Measurements from ENCODE around the gene CD2BP2. TPM values are rescaled to one million over a fixed set of nuclear protein-coding genes. Genes with fewer than 3 reads are reported as not detected.
A peak's percentile ranks its signal among the peaks of the same experiment; 100 is the strongest.

CD2BP2 gene
- total and polyA plus RNA-seq, 2 of the 13 experiments (the other 11 are each of a cell fraction or from before 2014, with no cell fraction given) = 24.9 to 54.6 TPM

GRCh38 chr16:30335598-30336474 lies 19.3 kb downstream of the CD2BP2 start (continued):
- TF ChIP-seq ZNF747 (CRISPR knock-in tag; IDR thresholded peaks at IDR 0.05; ENCODE audit: borderline replicate concordance) = peak; percentile 80; the same call in 1 of the 2 replicates
- TF ChIP-seq, protein P1, sequence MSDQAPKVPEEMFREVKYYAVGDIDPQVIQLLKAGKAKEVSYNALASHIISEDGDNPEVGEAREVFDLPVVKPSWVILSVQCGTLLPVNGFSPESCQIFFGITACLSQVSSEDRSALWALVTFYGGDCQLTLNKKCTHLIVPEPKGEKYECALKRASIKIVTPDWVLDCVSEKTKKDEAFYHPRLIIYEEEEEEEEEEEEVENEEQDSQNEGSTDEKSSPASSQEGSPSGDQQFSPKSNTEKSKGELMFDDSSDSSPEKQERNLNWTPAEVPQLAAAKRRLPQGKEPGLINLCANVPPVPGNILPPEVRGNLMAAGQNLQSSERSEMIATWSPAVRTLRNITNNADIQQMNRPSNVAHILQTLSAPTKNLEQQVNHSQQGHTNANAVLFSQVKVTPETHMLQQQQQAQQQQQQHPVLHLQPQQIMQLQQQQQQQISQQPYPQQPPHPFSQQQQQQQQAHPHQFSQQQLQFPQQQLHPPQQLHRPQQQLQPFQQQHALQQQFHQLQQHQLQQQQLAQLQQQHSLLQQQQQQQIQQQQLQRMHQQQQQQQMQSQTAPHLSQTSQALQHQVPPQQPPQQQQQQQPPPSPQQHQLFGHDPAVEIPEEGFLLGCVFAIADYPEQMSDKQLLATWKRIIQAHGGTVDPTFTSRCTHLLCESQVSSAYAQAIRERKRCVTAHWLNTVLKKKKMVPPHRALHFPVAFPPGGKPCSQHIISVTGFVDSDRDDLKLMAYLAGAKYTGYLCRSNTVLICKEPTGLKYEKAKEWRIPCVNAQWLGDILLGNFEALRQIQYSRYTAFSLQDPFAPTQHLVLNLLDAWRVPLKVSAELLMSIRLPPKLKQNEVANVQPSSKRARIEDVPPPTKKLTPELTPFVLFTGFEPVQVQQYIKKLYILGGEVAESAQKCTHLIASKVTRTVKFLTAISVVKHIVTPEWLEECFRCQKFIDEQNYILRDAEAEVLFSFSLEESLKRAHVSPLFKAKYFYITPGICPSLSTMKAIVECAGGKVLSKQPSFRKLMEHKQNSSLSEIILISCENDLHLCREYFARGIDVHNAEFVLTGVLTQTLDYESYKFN (CRISPR knock-in tag; conservative IDR thresholded peaks at IDR 0.05) = peak; percentile 95
- TF ChIP-seq PHF8 (CRISPR knock-in tag; IDR thresholded peaks at IDR 0.05) = peak; percentile 66; the same call in 1 of the 2 replicates
- TF ChIP-seq ZFP41 (CRISPR knock-in tag; IDR thresholded peaks at IDR 0.05; ENCODE audit: borderline replicate concordance) = no peak
- no peak for TF ChIP-seq ZNF20 (CRISPR knock-in tag; IDR thresholded peaks at IDR 0.05)
- TF ChIP-seq STAT5B (CRISPR knock-in tag; IDR thresholded peaks at IDR 0.05) = no peak
- TF ChIP-seq, protein P2, sequence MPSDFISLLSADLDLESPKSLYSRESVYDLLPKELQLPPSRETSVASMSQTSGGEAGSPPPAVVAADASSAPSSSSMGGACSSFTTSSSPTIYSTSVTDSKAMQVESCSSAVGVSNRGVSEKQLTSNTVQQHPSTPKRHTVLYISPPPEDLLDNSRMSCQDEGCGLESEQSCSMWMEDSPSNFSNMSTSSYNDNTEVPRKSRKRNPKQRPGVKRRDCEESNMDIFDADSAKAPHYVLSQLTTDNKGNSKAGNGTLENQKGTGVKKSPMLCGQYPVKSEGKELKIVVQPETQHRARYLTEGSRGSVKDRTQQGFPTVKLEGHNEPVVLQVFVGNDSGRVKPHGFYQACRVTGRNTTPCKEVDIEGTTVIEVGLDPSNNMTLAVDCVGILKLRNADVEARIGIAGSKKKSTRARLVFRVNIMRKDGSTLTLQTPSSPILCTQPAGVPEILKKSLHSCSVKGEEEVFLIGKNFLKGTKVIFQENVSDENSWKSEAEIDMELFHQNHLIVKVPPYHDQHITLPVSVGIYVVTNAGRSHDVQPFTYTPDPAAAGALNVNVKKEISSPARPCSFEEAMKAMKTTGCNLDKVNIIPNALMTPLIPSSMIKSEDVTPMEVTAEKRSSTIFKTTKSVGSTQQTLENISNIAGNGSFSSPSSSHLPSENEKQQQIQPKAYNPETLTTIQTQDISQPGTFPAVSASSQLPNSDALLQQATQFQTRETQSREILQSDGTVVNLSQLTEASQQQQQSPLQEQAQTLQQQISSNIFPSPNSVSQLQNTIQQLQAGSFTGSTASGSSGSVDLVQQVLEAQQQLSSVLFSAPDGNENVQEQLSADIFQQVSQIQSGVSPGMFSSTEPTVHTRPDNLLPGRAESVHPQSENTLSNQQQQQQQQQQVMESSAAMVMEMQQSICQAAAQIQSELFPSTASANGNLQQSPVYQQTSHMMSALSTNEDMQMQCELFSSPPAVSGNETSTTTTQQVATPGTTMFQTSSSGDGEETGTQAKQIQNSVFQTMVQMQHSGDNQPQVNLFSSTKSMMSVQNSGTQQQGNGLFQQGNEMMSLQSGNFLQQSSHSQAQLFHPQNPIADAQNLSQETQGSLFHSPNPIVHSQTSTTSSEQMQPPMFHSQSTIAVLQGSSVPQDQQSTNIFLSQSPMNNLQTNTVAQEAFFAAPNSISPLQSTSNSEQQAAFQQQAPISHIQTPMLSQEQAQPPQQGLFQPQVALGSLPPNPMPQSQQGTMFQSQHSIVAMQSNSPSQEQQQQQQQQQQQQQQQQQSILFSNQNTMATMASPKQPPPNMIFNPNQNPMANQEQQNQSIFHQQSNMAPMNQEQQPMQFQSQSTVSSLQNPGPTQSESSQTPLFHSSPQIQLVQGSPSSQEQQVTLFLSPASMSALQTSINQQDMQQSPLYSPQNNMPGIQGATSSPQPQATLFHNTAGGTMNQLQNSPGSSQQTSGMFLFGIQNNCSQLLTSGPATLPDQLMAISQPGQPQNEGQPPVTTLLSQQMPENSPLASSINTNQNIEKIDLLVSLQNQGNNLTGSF (CRISPR knock-in tag; IDR thresholded peaks at IDR 0.05) = no peak
- peak; percentile 83 for TF ChIP-seq SALL1 (CRISPR knock-in tag; IDR thresholded peaks at IDR 0.05)
- TF ChIP-seq FOXC1 (CRISPR knock-in tag; IDR thresholded peaks at IDR 0.05; ENCODE audit: borderline replicate concordance) = peak; percentile 37; the same call in 1 of the 2 replicates
- TF ChIP-seq FOSL2 (CRISPR knock-in tag; IDR thresholded peaks at IDR 0.05) = peak; percentile 28; the same call in 1 of the 2 replicates
- TF ChIP-seq, protein P3, sequence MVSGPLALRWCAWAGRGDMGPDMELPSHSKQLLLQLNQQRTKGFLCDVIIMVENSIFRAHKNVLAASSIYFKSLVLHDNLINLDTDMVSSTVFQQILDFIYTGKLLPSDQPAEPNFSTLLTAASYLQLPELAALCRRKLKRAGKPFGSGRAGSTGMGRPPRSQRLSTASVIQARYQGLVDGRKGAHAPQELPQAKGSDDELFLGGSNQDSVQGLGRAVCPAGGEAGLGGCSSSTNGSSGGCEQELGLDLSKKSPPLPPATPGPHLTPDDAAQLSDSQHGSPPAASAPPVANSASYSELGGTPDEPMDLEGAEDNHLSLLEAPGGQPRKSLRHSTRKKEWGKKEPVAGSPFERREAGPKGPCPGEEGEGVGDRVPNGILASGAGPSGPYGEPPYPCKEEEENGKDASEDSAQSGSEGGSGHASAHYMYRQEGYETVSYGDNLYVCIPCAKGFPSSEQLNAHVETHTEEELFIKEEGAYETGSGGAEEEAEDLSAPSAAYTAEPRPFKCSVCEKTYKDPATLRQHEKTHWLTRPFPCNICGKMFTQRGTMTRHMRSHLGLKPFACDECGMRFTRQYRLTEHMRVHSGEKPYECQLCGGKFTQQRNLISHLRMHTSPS (CRISPR knock-in tag; IDR thresholded peaks at IDR 0.05; ENCODE audit: low read depth) = peak; percentile 69; the same call in 1 of the 2 replicates
- peak; percentile 55; the same call in 1 of the 2 replicates for TF ChIP-seq ZBTB38 (CRISPR knock-in tag; IDR thresholded peaks at IDR 0.05)
- no peak for TF ChIP-seq LCORL (IDR thresholded peaks at IDR 0.05)
- peak; percentile 92; the same call in 1 of the 2 replicates for TF ChIP-seq LCORL (CRISPR knock-in tag; IDR thresholded peaks at IDR 0.05)
- TF ChIP-seq FOSL1 (CRISPR knock-in tag; IDR thresholded peaks at IDR 0.05; ENCODE audit: borderline replicate concordance) = no peak
- TF ChIP-seq ZFP90 (CRISPR knock-in tag; IDR thresholded peaks at IDR 0.05; ENCODE audit: borderline replicate concordance) = no peak; the same call in 1 of the 2 replicates
- TF ChIP-seq NKX3-1 (CRISPR knock-in tag; IDR thresholded peaks at IDR 0.05) = no peak
- TF ChIP-seq ZNF121 (CRISPR knock-in tag; IDR thresholded peaks at IDR 0.05) = no peak
- peak; percentile 72 for TF ChIP-seq DMAP1 (CRISPR knock-in tag; IDR thresholded peaks at IDR 0.05)
- TF ChIP-seq MBD4 (IDR thresholded peaks at IDR 0.05; ENCODE audit: borderline replicate concordance, low read length) = no peak
